GM12891 (cell line): ENCODE results near the gene ANKRD40CL.

Experiments used
- PAX5 ChIP-seq: IDR thresholded peaks from 2 replicates; pipeline ENCODE4 v1.6.1; 2011; ENCODE audit warnings: low read length, moderate library complexity, mild to moderate bottlenecking; ENCODE audit not compliant: insufficient read depth, severe bottlenecking
- POLR2A ChIP-seq: IDR thresholded peaks from 2 replicates; pipeline ENCODE4 v1.6.1; 2011; ENCODE audit warnings: low read depth, low read length, control low read depth

DNA sequence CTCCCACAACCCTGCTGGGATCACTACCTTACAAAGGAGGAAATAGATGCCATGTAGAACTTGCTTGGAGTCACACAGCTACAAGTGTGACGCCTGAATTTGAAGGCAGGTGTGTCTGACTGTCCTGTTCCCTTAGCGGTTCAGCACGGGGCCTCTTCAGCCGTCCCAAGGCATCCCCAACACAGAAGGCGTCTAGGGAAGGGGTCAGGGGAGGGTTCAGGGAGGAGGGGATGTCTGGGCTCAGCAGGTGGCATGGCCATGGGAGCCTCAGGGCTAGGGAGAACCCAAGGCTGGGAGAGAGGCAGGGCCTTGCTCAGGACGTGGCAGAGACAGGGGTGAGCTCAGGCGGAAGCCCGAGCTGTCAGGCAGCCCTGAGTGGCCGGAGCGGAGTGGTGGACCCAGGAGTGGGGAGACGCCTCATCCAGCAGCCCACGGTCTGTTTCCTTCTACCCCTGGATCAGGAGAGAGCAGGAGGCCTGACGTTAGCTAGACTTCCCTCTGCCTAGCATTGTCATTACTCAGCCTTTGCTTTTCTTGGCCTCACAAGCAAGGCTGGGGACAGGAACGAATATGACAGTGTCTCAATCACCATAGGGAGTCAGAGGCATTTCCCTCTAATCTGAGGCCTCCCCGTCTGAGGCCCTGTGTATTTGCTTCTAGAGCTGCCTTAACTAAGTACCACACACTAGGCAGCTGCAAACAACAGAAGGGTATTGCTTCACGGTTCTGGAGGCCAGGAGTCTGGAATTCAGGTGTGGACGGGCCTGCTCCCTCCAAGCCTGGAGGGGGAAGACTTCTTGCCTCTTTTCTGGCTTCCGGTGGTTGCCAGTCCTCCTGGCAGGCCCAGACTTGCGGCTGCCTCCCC, 31.3 kb upstream of the ANKRD40CL start:
- no peak for TF ChIP-seq POLR2A
- TF ChIP-seq PAX5: no peak
